ENCODE measurements around the gene MSL2. TPM values are rescaled to one million over a fixed set of nuclear protein-coding genes. Genes with fewer than 3 reads are reported as not detected.

MSL2 gene
- total and polyA plus RNA-seq, 2 of the 4 experiments (the other 2 are of a cell fraction), result 7.1 to 13.6 TPM

- H4K20me1 ChIP-seq (ENCODE audit: insufficient read depth, low read length), result peaks cover 95% of the 10 kb centered on the region
- ATAC-seq (ENCODE audit: low read depth), result no peak
- no peak overlapping the region for H2BK20ac ChIP-seq (ENCODE audit: low read depth, low read length)
- no peaks in the 10 kb centered on the region for H3K36me3 ChIP-seq (ENCODE audit: control insufficient read depth, insufficient read depth, low read length)
- no peak overlapping the region for H3K4me2 ChIP-seq (ENCODE audit: low read depth, low read length)
- no peak overlapping the region for H3K4me3 ChIP-seq (ENCODE audit: insufficient read depth, low read depth, low read length)
- H2BK15ac ChIP-seq (ENCODE audit: low read depth, low read length), result no peak overlapping the region
- H3K23ac ChIP-seq (ENCODE audit: low read depth, low read length), result peak overlapping the region; percentile 53; the same call in 1 of the 2 replicates
- no peak overlapping the region for H2AK9ac ChIP-seq (replicated peaks; ENCODE audit: low read depth, low read length, poor library complexity)
- BruUV-seq (replicated peaks), result no TSS peak
- 100% methylated on average over 2 of the region's 4 CpGs; no CpG with 5 or more reads in 1 of the 2 experiments for WGBS, 2 experiments (ENCODE audit: extremely low coverage in 2 of 2, insufficient read length in 1 of 2)
- no peak overlapping the region for H3K14ac ChIP-seq (replicated peaks; ENCODE audit: low read depth, low read length)
- H3K18ac ChIP-seq (ENCODE audit: low read depth, low read length), result no peak overlapping the region
- TF ChIP-seq POLR2A (IDR thresholded peaks at IDR 0.05; ENCODE audit: low read depth, low read length) (no peak), BHLHE40 (IDR thresholded peaks at IDR 0.05; ENCODE audit: low read depth, low read length) (no peak), FOS (IDR thresholded peaks at IDR 0.05; ENCODE audit: low read depth, low read length) (no peak), SMC3 (IDR thresholded peaks at IDR 0.05; ENCODE audit: low read depth, low read length) (no peak)
- DNase-seq, result no peak
- H3K9ac ChIP-seq (ENCODE audit: low read depth, low read length), result no peak overlapping the region
- H2BK120ac ChIP-seq (ENCODE audit: low read depth, low read length), result no peak overlapping the region
- in situ Hi-C loops (cut with MboI; ENCODE audit: low sequenced_read_pairs) (no loop called here), dilution Hi-C loops (cut with HindIII; ENCODE audit: low sequenced_read_pairs, unreplicated experiment) (no loop called here), intact Hi-C loops (cut with micrococcal nuclease) (loop anchor here (2.0 kb wide), 1 partner anchor 37 kb away; no protein-coding TSS in a partner anchor)
- H2AFZ ChIP-seq (replicated peaks; ENCODE audit: low read length, poor library complexity), result no peak overlapping the region
- H3K4ac ChIP-seq (ENCODE audit: low read depth, low read length), result no peak overlapping the region
- H3K9me1 ChIP-seq (ENCODE audit: insufficient read depth, low read length), result peaks cover 23% of the 10 kb centered on the region
- no peak overlapping the region for H3K27ac ChIP-seq (ENCODE audit: insufficient read depth, low read length)
- H3K4me1 ChIP-seq (ENCODE audit: control insufficient read depth, insufficient read depth, low read length), result peaks cover 13% of the 10 kb centered on the region
- no peaks in the 10 kb centered on the region for H3K27me3 ChIP-seq (ENCODE audit: control insufficient read depth, insufficient read depth, low read length)
- H4K5ac ChIP-seq (ENCODE audit: low read depth, low read length), result no peak overlapping the region
- no peak overlapping the region for H2AK5ac ChIP-seq (ENCODE audit: low read depth, low read length)
- H4K91ac ChIP-seq (ENCODE audit: insufficient read depth, low read depth, low read length), result no peak overlapping the region
- no peaks in the 10 kb centered on the region for H3K9me3 ChIP-seq (ENCODE audit: control insufficient read depth, insufficient read depth, low read length)
- ChIA-PET CTCF (no interaction called here), POLR2A (ENCODE audit: unreplicated experiment) (no interaction called here)
- H3K79me1 ChIP-seq (ENCODE audit: low read depth in 1 of 2, low read length in 2 of 2), result peaks cover 0 to 14% of the 10 kb centered on the region in 2 experiments; a peak in 1 of 4 replicates
- H3K56ac ChIP-seq (ENCODE audit: extremely low read depth, insufficient read depth, low read length), result no peak overlapping the region
- H2BK5ac ChIP-seq (ENCODE audit: low read depth, low read length, poor library complexity, severe bottlenecking), result no peak overlapping the region
- no peak overlapping the region for H4K8ac ChIP-seq (ENCODE audit: low read depth in 2 of 2, low read length in 2 of 2)
Observed at GRCh38 chr3:136187868-136188267, 8.3 kb downstream of the MSL2 start.

All from IMR-90 (cell line).